Measurements from ENCODE around the gene LZTR1.

The LZTR1 gene

GRCh38 chr22:20951151-20951931 is 30.8 kb upstream of the LZTR1 start:
- no peak for DNase-seq (ENCODE audit: low read depth)

GRCh38 chr22:20951932-20952380 is 30.1 kb upstream of the LZTR1 start:
- no peak for DNase-seq (ENCODE audit: low read depth)

- no peak for DNase-seq (ENCODE audit: low read depth)
Measured at GRCh38 chr22:20952544-20953341, 29.4 kb upstream of the LZTR1 start.

- no peak for DNase-seq (ENCODE audit: low read depth)
Measured at GRCh38 chr22:20953342-20953608, 28.8 kb upstream of the LZTR1 start.

GRCh38 chr22:20953668-20954500 is 28.2 kb upstream of the LZTR1 start:
- no peak for DNase-seq (ENCODE audit: low read depth)

GRCh38 chr22:20955548-20955947 is 26.5 kb upstream of the LZTR1 start:
- DNase-seq (ENCODE audit: low read depth), result no peak

- DNase-seq (ENCODE audit: low read depth), result no peak
Measured at GRCh38 chr22:20956258-20957101, 25.6 kb upstream of the LZTR1 start.

- DNase-seq (ENCODE audit: low read depth), result no peak
Measured at GRCh38 chr22:20957102-20957682, 24.9 kb upstream of the LZTR1 start.

GRCh38 chr22:20957683-20958431 is 24.2 kb upstream of the LZTR1 start:
- DNase-seq (ENCODE audit: low read depth), result no peak

GRCh38 chr22:20959578-20960461 is 22.3 kb upstream of the LZTR1 start:
- DNase-seq (ENCODE audit: low read depth), result no peak

- no peak for DNase-seq (ENCODE audit: low read depth)
Measured at GRCh38 chr22:20960609-20961008, 21.5 kb upstream of the LZTR1 start.

- DNase-seq (ENCODE audit: low read depth), result no peak
Measured at GRCh38 chr22:20962491-20962945, 19.6 kb upstream of the LZTR1 start.

GRCh38 chr22:20963201-20964052 is 18.7 kb upstream of the LZTR1 start:
- no peak for DNase-seq (ENCODE audit: low read depth)

- DNase-seq (ENCODE audit: low read depth), result no peak
Measured at GRCh38 chr22:20964090-20964798, 17.9 kb upstream of the LZTR1 start.

- no peak for DNase-seq (ENCODE audit: low read depth)
Measured at GRCh38 chr22:20964799-20965103, 17.3 kb upstream of the LZTR1 start.

- DNase-seq (ENCODE audit: low read depth), result no peak
Measured at GRCh38 chr22:20965104-20965887, 16.8 kb upstream of the LZTR1 start.
